IPS-18c (cell line): ENCODE data around the gene CTSW.
A peak's percentile ranks its signal among the peaks of the same experiment; 100 is the strongest.
"Not testable (repeated sequence)": the region's sequence is repeated elsewhere in the genome, so short reads cannot be mapped to it uniquely, and the experiment has no call there.

Experiments
- H3K4me3 ChIP-seq: 2 replicates; pipeline ENCODE4 v1.7.0; 2013; ENCODE audit warnings: low read depth, mild to moderate bottlenecking, low read length, moderate library complexity; ENCODE audit not compliant: insufficient read depth
- H3K9me3 ChIP-seq: one replicate; pipeline ENCODE4 v1.6.1; 2013; ENCODE audit warnings: mild to moderate bottlenecking, low read length, moderate library complexity; ENCODE audit not compliant: control insufficient read depth, insufficient read depth

The CTSW gene

GRCh38 chr11:65892137-65892540, 12.5 kb downstream of the CTSW start:
- not testable (repeated sequence) for H3K9me3 ChIP-seq
- H3K4me3 ChIP-seq = peak overlapping the region; percentile 90; the same call in 1 of the 2 replicates

GRCh38 chr11:65892661-65893317, 13.2 kb downstream of the CTSW start:
- no peaks in the 10 kb centered on the region for H3K9me3 ChIP-seq
- no peak overlapping the region for H3K4me3 ChIP-seq

- Histone ChIP-seq H3K4me3 (no peak overlapping the region), H3K9me3 (no peaks in the 10 kb centered on the region)
Observed at GRCh38 chr11:65894034-65894591, 14.5 kb downstream of the CTSW start.

GRCh38 chr11:65895482-65895981, 15.9 kb downstream of the CTSW start:
- no peaks in the 10 kb centered on the region for H3K9me3 ChIP-seq
- H3K4me3 ChIP-seq = no peak overlapping the region

- H3K9me3 ChIP-seq = no peaks in the 10 kb centered on the region
- H3K4me3 ChIP-seq = no peak overlapping the region
Observed at GRCh38 chr11:65896034-65896999, 16.7 kb downstream of the CTSW start.

GRCh38 chr11:65897020-65897471, 17.4 kb downstream of the CTSW start:
- no peak overlapping the region for H3K4me3 ChIP-seq
- H3K9me3 ChIP-seq = no peaks in the 10 kb centered on the region

GRCh38 chr11:65898656-65899355, 19.2 kb downstream of the CTSW start:
- Histone ChIP-seq H3K4me3 (peak overlapping the region; percentile 61), H3K9me3 (no peaks in the 10 kb centered on the region)

GRCh38 chr11:65899356-65900124, 19.9 kb downstream of the CTSW start:
- no peaks in the 10 kb centered on the region for H3K9me3 ChIP-seq
- H3K4me3 ChIP-seq = peak overlapping the region; percentile 61

- H3K9me3 ChIP-seq = no peaks in the 10 kb centered on the region
Observed at GRCh38 chr11:65900125-65900898, 20.7 kb downstream of the CTSW start, which contains the start of gene FOSL1. Gene FOSL1, minus strand, starts transcription at chr11:65900388. Its CDS starts 49 bp downstream, at chr11:65900339.

GRCh38 chr11:65900899-65901180, 21.2 kb downstream of the CTSW start:
- H3K9me3 ChIP-seq = no peaks in the 10 kb centered on the region
- H3K4me3 ChIP-seq = no peak overlapping the region

More at GRCh38 chr11:65900125-65900898, 20.7 kb downstream of the CTSW start, which contains the start of gene FOSL1:
- peak within 1 kb of the TSS; percentile 61 for H3K4me3 ChIP-seq

GRCh38 chr11:65903068-65903481, 23.4 kb downstream of the CTSW start:
- no peak overlapping the region for H3K4me3 ChIP-seq
- H3K9me3 ChIP-seq = no peaks in the 10 kb centered on the region

- Histone ChIP-seq H3K9me3 (no peaks in the 10 kb centered on the region), H3K4me3 (no peak overlapping the region)
Observed at GRCh38 chr11:65903715-65904114, 24.1 kb downstream of the CTSW start.

- H3K4me3 ChIP-seq = no peak overlapping the region
- no peaks in the 10 kb centered on the region for H3K9me3 ChIP-seq
Observed at GRCh38 chr11:65906602-65907001, 27.0 kb downstream of the CTSW start.

GRCh38 chr11:65907878-65908277, 28.2 kb downstream of the CTSW start:
- H3K4me3 ChIP-seq = no peak overlapping the region
- H3K9me3 ChIP-seq = peaks cover 2% of the 10 kb centered on the region

GRCh38 chr11:65911682-65912568, 32.3 kb downstream of the CTSW start:
- no peak overlapping the region for H3K4me3 ChIP-seq
- peaks cover 2% of the 10 kb centered on the region for H3K9me3 ChIP-seq
